Colon (tissue), 2 donors: ENCODE results near the gene TSHZ2.
"Not testable (repeated sequence)": the region's sequence is repeated elsewhere in the genome, so short reads cannot be mapped to it uniquely, and the experiment has no call there.

Source experiments
- FAIRE-seq: peaks from 2 replicates; lab custom pipeline; 2012; peaks lifted over from hg19 to GRCh38; lab: Jason Lieb, UNC
- donor health status: control.
- donor health status: control.

Gene TSHZ2

DNA sequence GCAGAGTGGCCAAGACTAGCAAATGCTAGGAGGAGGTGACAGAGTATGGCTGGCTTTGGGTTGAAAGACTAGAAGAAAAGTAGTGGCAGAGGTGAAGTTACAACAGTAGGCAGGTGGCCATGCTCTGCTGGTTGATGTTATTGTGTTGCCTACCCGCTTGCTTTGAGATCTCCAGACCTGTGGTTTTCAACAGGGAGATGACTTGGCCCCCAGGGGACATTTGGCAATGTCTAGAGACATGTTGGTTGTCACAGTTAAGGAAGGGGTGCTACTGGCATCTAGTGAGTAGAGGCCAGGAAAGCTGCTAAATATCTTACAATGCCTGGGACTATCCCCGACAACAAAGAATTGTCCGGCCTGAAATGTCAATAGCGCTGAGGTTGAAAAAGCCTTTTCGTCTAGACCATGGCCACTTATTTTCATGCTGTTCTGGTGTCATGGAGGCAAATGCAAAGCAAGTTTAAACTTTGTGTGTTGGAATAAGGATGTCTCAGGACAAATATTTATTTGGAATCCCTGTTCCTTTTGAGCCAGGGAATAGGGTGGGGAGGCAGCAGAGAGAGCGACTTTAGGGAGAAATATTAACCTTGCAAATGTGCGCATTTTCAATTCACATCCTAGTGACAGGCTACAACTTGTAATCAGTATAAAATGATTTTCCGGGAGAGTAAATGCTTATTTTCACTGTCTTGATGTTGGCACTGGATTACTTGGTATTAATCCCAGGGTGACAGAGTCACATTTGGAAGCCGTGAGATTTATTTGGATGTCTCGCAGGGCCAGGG is 417.6 kb downstream of the TSHZ2 start:
- no peak for FAIRE-seq

GRCh38 chr20:53390770-53391169 is 418.6 kb downstream of the TSHZ2 start:
- FAIRE-seq: no peak

DNA sequence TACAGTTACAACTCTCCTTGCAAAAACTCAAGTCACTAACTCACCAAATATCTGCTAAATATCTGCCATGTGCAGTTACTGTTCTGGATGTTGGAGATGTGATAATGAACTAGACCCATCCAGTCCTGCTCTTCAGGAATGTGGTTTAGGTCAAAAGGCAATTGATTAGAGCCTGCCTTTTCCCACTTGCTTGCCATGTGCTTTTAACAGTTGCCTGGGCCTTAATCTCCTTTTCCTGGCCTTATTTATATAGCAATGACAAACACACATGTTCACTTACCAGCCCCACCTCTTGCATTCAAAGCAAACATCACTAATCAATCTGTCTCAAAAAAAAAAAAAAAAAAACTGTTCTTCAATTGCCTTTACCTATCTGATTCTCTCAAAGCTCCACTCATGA is 422.3 kb downstream of the TSHZ2 start:
- no peak for FAIRE-seq

GRCh38 chr20:53395188-53395923 is 423.2 kb downstream of the TSHZ2 start:
- no peak for FAIRE-seq

DNA sequence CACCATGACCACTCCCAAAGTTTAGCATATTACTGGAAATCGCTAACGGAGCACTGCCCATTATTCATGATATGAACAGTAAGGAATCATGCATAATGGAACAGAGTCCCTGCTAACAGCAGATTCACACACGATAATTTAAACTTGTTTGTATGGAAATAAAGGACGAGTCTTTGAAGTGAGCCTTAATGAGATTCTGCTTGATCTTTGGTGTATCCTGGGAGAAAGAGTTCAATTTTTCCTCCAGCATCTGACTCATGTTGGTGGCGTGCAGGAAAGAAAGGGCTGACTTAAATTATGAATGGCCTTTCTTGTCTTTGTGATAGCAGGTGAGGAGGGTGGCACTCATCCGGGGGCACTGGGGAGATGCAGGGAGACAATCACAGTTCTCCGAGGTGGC is 426.9 kb downstream of the TSHZ2 start:
- FAIRE-seq: no peak

DNA sequence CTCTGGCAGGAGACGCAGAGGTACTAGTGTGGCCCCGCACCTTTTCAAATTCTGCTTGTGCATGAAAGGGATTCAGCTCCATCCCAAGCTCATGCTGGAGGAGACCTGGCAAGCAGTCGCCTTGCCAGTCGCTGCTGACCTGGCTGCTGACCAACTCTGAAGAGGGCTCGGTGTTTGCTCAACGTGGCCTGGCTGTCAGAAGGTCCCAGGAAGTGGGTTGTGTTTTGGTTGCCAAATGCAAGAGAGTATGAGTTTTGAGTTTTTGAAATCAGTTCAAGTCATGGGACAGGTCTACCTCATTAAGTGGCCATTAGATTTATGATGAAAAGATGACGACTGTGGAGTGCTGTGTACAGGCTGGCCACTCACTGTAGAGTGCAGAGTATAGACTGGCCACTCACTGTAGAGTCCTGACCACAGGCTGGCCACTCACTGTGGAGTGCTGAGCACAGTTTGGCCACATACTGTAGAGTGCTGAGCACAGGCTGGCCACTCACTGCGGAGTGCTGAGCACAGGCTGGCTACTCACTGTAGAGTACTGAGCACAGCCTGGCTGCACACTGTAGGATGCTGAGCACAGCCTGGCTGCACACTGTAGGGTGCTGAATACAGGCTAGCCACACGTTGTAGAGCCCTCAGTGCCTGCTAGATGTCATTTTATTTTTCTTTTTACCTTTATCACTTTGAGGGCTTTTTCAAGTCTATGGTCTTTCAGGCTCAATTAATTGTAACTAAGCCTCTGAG is 427.6 kb downstream of the TSHZ2 start:
- no peak for FAIRE-seq

DNA sequence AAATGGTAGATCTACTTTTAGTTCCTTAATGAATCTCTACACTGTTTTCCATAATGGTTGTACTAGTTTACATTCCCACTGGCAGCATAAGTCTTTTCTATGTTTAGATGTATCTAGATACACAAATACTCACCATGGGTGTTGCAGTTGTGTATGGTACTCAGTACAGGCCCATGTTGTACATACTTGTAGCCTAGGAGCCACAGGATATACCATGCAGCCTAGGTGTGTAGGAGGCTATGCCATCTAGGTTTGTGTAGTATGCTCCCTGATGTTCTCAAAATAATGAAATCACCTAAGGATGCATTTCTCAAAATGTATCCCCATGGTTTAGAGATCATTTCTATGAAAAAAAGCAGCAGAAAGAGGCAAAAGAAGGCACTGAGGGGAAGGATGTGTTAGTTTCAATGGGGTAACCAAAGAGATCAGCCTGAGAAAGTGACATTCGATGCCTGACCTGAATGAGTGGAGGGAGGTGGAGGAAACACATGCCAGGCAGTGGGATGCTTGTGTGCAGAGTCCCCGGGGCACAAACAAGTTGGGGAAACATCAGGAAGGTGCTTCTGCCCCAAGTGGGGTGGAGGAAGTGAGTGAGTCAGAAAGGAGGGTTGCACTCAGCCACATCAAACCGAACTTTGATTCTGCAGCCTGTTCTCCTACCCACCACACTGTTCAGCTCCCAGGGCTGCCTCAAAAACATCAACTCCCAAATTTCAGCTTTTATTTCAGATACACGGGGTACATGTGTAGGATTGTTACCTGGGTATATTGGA is 430.3 kb downstream of the TSHZ2 start:
- FAIRE-seq: no peak

DNA sequence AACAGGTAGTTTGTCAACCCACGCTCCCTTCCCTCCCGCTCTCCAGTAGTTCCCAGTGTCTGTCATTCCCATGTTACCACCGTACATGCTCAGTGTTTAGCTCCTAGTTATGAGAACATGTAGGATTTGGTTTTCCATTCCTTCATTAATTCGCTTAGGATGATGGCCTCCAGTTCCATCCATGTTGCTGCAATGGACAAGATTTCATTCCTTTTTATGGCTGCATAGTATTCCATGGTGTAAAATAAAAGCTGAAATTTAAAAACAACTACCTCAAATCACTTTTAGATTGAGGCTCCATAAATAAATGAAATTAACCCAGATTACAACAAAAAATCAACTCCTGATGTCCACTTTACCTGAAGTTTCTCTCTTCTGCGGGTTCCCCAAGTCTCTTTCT is 430.9 kb downstream of the TSHZ2 start:
- FAIRE-seq: no peak

DNA sequence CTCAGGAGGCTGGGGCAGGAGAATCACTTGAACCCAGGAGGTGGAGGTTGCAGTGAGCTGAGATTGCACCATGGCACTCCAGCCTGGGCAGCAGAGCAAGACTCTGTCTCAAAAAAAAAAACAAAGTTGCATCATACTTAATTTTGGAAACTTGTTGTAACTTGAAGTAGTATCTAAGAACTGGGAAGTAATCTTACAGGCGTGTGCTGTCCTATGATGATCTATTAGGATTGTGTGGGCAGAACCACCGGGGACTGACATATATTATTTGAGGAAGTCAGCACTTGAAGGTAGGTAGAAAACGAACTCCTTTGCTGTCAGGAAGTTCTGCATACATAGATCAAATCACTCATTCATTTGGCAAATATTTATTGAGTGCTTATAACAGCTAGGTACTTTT is 433.0 kb downstream of the TSHZ2 start:
- FAIRE-seq: no peak

DNA sequence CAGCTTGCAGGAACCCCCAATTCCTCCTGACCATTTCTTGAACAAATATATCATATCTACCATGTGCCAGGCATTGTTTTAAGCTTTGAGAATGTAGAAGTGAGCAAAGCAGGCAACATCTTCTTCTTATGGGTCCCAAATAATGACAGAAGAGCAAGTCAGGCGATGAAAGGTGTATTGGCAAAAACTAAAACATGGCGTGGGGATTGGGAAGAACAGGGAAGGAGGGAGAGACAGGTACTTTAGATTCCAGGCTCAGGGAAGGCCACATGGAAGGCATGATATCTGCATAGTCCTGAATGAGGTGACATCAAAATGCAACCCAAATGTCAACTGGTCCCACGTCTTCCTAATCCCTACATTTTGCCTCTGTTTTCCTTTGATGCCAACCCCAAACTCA is 434.4 kb downstream of the TSHZ2 start:
- no peak for FAIRE-seq

DNA sequence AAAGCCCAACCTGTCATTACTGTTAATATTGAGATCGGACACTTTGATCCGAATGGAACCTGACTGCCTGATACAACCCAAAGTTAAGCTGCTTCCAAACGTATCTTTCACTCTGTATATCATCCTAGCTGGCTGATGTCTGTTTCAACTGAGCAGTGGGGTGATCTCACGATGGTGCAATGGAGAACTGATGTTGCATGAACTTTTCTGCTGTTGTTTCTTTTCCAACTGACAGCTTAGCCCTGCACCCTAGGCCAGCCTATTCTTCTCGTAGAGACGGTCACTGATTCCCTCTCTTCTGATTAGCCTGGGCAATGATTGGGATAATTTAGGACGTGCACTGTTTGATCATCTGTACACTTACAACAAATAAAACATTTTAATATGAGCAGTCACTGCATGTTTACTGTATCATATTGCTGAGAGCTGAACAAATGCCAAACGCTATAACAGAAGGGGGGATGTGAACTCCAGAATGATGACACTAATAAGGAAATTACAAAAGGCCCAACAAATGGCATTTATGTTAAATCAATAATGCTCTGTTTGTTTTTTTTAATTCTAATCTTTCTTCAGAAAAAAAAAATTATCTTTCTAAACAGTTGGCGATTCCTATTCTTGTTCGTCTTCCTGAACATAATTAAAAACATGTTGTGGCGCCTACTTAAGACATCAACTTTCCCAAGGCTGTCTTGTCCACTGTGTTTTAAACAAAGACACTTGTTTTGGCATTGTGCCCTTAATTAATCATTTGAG is 436.7 kb downstream of the TSHZ2 start:
- no peak for FAIRE-seq

DNA sequence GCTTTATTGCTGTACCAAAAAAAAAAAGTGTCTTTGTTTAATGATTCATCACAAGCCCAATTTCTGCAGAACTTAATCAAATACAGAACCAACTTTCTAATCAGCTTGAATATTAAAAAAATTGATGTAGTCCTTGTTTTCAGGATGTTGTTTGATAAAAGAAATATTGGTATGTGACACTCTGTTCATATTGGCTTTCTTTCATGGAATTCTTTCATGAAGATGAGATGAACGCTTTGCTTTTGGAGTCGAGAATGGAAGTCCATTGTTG is 437.2 kb downstream of the TSHZ2 start:
- FAIRE-seq: no peak

DNA sequence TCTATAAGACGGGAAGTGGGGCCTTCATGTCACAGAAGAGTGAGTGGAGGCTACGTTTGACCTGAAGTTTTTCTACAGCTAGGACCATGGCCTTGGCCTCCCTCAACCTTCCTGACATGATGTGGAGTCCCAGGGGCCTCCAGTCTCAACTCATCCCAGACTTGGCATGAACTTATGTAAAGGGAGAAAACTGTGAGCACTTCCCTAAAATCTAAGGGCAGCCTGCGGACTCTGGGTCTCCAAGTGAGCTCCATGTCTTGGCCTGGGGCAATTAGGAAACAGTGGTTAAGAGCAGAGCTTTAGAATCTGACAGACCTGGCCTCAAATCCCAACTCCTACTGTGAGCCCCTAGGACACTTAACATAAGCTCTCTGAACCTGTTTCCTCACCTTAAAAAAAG is 439.0 kb downstream of the TSHZ2 start:
- FAIRE-seq: no peak

DNA sequence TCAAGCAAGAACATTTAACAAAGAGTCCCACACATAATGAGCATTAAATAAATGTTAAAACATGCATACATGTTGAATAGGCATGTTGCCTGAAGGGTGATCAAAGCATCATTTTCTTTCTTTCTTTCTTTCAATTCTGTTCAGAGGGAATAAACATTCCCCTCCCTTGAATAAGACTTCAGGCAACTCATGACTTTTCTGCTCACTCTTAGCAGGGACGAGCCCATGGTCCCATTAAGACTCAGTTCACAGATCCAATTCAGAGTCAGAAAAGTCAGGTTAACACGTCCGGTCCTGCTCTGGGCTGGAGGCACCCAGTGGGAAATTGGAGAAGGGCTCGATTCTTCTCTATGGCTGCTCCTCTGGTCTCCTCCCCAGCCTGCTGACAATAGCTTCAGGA is 439.7 kb downstream of the TSHZ2 start:
- FAIRE-seq: no peak

GRCh38 chr20:53412577-53413185 is 440.5 kb downstream of the TSHZ2 start:
- no peak for FAIRE-seq

GRCh38 chr20:53413186-53413631 is 441.1 kb downstream of the TSHZ2 start:
- no peak for FAIRE-seq

DNA sequence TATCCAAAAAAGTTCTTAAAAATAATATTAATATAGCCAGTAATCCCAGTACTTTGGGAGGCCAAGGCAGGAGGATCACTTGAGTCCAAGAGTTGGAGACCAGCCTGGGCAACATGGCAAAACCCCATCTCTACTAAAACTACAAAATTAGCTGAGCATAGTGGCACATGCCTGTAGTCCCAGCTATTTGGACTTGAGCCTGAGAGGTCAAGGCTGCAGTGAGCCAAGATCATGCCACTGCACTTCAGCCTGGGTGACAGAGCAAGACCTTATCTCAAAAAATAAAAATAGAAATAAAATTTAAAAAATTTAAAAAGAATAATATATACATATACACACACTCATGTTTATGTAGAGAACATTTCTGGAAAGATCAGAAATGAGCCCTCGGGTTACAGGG is 441.7 kb downstream of the TSHZ2 start:
- not testable (repeated sequence) for FAIRE-seq

- FAIRE-seq: no peak
These were observed 447.7 kb downstream of the TSHZ2 start for GRCh38 chr20:53419693-53420460.

DNA sequence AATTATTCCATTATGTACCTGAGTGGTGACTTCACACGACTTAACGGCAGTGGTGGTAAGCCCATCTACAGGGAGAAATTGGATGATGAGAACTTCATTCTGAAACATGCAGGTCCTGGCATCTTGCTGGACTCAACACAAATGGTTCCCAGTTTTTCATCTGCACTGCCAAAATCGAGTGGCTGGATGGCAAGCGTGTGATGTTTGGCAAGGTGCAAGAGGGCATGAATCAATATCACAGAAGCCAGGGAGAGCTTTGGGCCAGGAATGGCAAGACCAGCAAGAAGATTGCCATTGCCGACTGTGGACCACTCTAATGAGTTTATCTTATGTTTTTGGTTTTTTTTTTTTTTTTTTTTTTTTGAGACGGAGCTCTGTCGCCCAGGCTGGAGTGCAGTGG is 449.2 kb downstream of the TSHZ2 start:
- no peak for FAIRE-seq

- no peak for FAIRE-seq
These were observed 449.9 kb downstream of the TSHZ2 start for GRCh38 chr20:53422039-53422438.
